ENCODE results near the gene TNRC18. TPM values are rescaled to one million over a fixed set of nuclear protein-coding genes. Genes with fewer than 3 reads are reported as not detected.
"Not testable (repeated sequence)": the region's sequence is repeated elsewhere in the genome, so short reads cannot be mapped to it uniquely, and the experiment has no call there.

TNRC18 gene
- total RNA-seq, 1 donor from 2014 or later = 118 TPM

GRCh38 chr7:5322621-5323410 lies 100.8 kb downstream of the TNRC18 start:
- TF ChIP-seq, protein P1, sequence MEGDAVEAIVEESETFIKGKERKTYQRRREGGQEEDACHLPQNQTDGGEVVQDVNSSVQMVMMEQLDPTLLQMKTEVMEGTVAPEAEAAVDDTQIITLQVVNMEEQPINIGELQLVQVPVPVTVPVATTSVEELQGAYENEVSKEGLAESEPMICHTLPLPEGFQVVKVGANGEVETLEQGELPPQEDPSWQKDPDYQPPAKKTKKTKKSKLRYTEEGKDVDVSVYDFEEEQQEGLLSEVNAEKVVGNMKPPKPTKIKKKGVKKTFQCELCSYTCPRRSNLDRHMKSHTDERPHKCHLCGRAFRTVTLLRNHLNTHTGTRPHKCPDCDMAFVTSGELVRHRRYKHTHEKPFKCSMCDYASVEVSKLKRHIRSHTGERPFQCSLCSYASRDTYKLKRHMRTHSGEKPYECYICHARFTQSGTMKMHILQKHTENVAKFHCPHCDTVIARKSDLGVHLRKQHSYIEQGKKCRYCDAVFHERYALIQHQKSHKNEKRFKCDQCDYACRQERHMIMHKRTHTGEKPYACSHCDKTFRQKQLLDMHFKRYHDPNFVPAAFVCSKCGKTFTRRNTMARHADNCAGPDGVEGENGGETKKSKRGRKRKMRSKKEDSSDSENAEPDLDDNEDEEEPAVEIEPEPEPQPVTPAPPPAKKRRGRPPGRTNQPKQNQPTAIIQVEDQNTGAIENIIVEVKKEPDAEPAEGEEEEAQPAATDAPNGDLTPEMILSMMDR (IDR thresholded peaks at IDR 0.05) = no peak
- no peak overlapping the region for H3K4me3 ChIP-seq
- no peak for DNase-seq
- H3K27me3 ChIP-seq = no peaks in the 10 kb centered on the region
- peaks cover 68% of the 10 kb centered on the region for H3K36me3 ChIP-seq
- intact Hi-C loops (cut with DNase I) = no loop called here
- no peak overlapping the region for H3K27ac ChIP-seq
- peaks cover 6% of the 10 kb centered on the region for H3K9me3 ChIP-seq
- no peaks in the 10 kb centered on the region for H3K4me1 ChIP-seq
- no peak for ATAC-seq

DNA sequence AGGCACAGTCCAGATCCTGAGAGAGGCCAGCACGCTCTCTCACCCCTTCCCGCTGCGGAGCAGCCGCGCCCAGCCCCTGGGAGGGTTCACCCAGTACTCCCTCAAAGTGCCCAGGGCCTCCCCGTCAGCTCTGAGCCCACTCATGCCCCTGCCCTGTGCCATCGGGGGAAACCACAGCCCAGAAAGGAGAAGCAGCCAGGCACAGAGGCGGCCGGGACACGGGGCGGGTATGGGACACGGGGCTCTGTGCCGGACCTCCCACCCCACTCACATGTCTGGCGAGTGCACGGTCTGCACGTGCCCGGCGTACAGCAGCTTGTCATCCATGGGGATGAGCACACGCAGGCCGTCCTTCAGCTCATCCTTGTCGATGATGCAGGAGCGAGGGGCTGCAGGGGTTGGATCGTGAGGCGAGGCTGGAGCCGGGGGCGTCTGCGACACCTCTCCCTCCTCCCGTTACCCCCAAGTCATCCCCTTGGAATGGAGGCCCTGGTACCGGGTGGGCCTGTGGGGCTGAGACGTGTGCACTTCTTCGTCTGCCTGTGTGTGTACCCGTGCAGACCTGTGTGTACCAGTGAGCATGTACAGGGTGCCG lies 102.7 kb downstream of the TNRC18 start:
- H3K4me3 ChIP-seq = no peak overlapping the region

GRCh38 chr7:5320391-5320790 lies 103.2 kb downstream of the TNRC18 start:
- peaks cover 6% of the 10 kb centered on the region for H3K9me3 ChIP-seq
- H3K27ac ChIP-seq = no peak overlapping the region
- intact Hi-C loops (cut with DNase I) = no loop called here
- no peaks in the 10 kb centered on the region for H3K4me1 ChIP-seq
- H3K4me3 ChIP-seq = no peak overlapping the region
- TF ChIP-seq, protein P1 (IDR thresholded peaks at IDR 0.05) = no peak
- DNase-seq (no peak), ATAC-seq (peak; percentile 3)
- H3K36me3 ChIP-seq = peaks cover 88% of the 10 kb centered on the region
- no peaks in the 10 kb centered on the region for H3K27me3 ChIP-seq

More for the DNA sequence above, 102.7 kb downstream of the TNRC18 start:
- TF ChIP-seq, protein P1 (IDR thresholded peaks at IDR 0.05) = no peak
- ATAC-seq (peak; percentile 6), DNase-seq (no peak)
- Histone ChIP-seq H3K4me1 (no peaks in the 10 kb centered on the region), H3K27ac (no peak overlapping the region), H3K36me3 (peaks cover 83% of the 10 kb centered on the region), H3K27me3 (no peaks in the 10 kb centered on the region), H3K9me3 (peaks cover 6% of the 10 kb centered on the region)
- intact Hi-C loops (cut with DNase I) = no loop called here

DNA sequence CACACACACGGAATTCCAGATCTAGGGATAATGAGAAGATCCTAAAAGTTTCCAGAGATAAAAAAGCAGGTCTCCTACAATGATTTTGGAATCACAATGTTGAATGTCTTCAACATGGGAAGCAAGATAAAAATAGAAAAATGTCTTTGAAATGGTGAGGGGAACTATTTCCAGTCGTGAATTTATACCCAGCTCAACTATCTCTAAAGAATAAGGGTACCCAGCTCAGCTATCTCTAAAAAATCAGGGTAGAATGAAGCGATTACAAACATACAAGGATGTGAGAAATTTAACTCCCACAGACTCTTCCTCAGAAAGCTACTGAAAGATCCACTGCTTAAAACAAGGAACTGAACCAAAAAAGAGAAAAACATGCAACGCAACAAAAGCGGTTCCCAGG lies 105.0 kb downstream of the TNRC18 start:
- ATAC-seq; H3K27ac ChIP-seq; intact Hi-C loops (cut with DNase I); DNase-seq; H3K27me3 ChIP-seq; H3K9me3 ChIP-seq; H3K4me3 ChIP-seq; H3K4me1 ChIP-seq: not testable (repeated sequence)
- peaks cover 88% of the 10 kb centered on the region for H3K36me3 ChIP-seq

- no peak for DNase-seq
- intact Hi-C loops (cut with DNase I) = no loop called here
Observed at GRCh38 chr7:5315761-5316160, 107.9 kb downstream of the TNRC18 start.

DNA sequence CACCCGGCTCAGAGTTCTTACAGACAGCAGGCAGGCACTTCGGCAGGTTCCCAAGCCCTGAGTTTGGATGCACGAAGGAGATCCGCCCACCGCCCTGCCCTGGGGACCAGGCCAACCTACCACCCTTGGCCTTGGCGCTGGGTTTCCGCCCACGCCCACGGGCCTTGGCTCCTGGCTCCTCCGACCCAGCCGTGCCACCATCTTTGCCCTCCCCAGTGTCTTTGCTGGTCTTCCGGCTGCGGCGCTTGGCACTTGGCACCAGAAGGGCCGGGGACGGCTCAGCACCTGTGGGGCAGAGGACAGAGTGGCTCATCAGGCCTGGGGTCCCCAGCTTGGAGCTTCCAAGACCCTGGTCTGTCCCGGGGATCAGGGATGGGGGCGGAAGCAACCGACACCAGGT lies 108.8 kb downstream of the TNRC18 start:
- H3K27me3 ChIP-seq = no peaks in the 10 kb centered on the region
- no peaks in the 10 kb centered on the region for H3K4me1 ChIP-seq
- peaks cover 6% of the 10 kb centered on the region for H3K9me3 ChIP-seq
- no peak for ATAC-seq
- H3K27ac ChIP-seq = no peak overlapping the region
- H3K36me3 ChIP-seq = peaks cover 73% of the 10 kb centered on the region
- H3K4me3 ChIP-seq = no peak overlapping the region
- intact Hi-C loops (cut with DNase I) = no loop called here
- TF ChIP-seq, protein P1 (IDR thresholded peaks at IDR 0.05) = no peak
- DNase-seq = no peak

More at GRCh38 chr7:5315761-5316160, 107.9 kb downstream of the TNRC18 start:
- H3K9me3 ChIP-seq = peaks cover 6% of the 10 kb centered on the region
- no peaks in the 10 kb centered on the region for H3K27me3 ChIP-seq
- TF ChIP-seq, protein P1 (IDR thresholded peaks at IDR 0.05) = no peak
- no peaks in the 10 kb centered on the region for H3K4me1 ChIP-seq
- peaks cover 79% of the 10 kb centered on the region for H3K36me3 ChIP-seq
- H3K4me3 ChIP-seq = no peak overlapping the region
- H3K27ac ChIP-seq = no peak overlapping the region
- ATAC-seq = no peak

DNA sequence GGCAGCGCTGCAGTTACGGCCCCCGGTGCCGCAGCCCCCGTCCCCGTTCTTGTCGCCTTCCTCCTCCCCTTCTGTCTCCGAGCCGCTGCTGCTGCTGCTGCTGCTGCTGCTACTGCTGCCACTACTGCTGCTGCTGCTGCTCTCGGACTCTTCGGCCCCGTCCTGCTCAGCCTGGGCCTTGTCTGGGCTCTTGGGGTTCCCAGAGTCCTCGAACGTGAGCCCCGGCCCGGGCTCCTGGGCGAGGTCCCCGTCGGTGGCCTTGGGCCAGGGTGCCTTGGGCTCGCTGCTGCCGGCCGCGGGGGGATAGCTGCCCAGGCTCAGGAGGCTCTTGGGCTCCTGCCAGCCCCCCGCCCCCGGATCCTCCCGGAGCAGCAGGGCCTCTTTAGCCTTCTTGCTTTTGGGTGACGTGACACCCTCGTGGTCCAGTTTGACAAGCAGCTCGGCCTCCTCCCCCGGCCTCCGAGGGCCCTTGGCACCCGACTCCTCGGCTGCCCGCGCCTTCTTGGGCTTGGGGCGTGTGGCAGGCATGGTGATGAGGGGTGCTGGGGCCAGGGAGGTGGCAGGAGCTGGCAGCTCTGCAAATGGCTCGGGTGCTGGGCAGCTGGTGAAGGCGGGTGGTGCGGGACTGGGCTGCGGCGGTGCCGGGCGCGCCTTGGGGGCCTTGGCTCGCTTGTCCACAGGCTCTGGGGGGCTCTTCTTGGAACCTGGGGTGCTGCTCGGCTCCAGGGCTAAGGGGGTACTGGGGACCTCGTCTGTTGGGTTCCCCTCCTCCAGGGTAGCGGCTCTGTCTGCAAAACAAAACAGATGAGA lies 110.4 kb downstream of the TNRC18 start:
- ATAC-seq; DNase-seq; intact Hi-C loops (cut with DNase I); H3K27ac ChIP-seq; H3K4me3 ChIP-seq; H3K4me1 ChIP-seq; H3K9me3 ChIP-seq; H3K27me3 ChIP-seq: not testable (repeated sequence)
- H3K36me3 ChIP-seq = peaks cover 71% of the 10 kb centered on the region

DNA sequence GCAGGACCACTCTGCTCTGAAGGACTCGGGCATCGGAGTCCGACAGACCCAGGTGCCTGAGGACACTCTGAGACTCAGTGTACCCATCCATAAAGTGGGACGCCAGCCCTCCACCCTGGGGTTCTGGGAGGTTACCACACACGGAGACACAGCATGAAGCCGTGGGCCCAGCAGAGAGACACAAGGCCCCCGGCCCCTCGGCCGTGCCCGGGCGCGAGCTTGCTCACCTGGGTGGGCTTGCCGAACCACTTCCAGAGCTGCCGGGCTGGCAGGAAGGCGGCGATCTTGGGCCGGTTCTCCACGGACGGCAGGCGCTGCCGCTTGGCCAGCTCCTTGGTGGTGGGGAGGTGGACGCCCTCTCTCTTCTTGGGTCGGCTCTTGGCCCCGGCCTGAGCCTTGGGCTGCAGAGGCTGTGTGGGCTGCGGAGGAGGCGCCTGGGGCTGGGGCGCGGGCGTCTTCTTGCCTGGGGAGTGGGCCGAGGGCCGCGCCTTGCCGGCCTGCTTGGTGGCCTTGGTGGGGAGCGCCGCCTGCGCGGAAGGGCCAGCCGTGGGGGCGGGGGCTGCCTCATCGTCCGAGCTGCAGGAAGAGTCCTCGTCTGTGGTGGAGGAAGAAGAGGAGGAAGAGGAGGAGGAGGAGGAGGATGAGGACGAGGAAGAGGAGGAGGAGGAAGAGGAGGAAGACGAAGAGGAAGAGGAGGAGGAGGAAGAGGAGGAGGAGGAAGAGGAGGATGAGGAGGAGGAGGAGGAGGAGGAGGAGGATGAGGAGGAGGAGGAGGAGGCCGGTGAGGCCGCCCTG lies 111.2 kb downstream of the TNRC18 start:
- ATAC-seq; H3K4me3 ChIP-seq; intact Hi-C loops (cut with DNase I); H3K4me1 ChIP-seq; H3K27ac ChIP-seq; DNase-seq; H3K27me3 ChIP-seq; H3K9me3 ChIP-seq: not testable (repeated sequence)
- H3K36me3 ChIP-seq = peaks cover 73% of the 10 kb centered on the region

All from upper lobe of right lung (tissue), 1 donor.